CD4-positive, alpha-beta T cell treated with Interferon gamma for 1 hour (primary cell): ENCODE results near the gene SMYD3.

Source experiments
- DNase-seq: peaks from one replicate; pipeline ENCODE4 v3.0.0-alpha.2; 2020

The SMYD3 gene

GRCh38 chr1:246134789-246135188 is 372.3 kb downstream of the SMYD3 start:
- DNase-seq = no peak

- DNase-seq = no peak
Observed at GRCh38 chr1:246131095-246131494, 376.0 kb downstream of the SMYD3 start.

GRCh38 chr1:246128494-246129069 is 378.5 kb downstream of the SMYD3 start:
- no peak for DNase-seq

- no peak for DNase-seq
Observed at GRCh38 chr1:246126580-246126979, 380.5 kb downstream of the SMYD3 start.

- DNase-seq = no peak
Observed at GRCh38 chr1:246122071-246122470, 385.0 kb downstream of the SMYD3 start.

GRCh38 chr1:246121533-246121932 is 385.5 kb downstream of the SMYD3 start:
- no peak for DNase-seq

GRCh38 chr1:246117066-246117791 is 389.9 kb downstream of the SMYD3 start:
- DNase-seq = peak; percentile 62

GRCh38 chr1:246114369-246114768 is 392.7 kb downstream of the SMYD3 start:
- no peak for DNase-seq

GRCh38 chr1:246113555-246114095 is 393.5 kb downstream of the SMYD3 start:
- DNase-seq = no peak

- no peak for DNase-seq
Observed at GRCh38 chr1:246111570-246111969, 395.5 kb downstream of the SMYD3 start.

GRCh38 chr1:246110343-246111219 is 396.5 kb downstream of the SMYD3 start:
- DNase-seq = no peak

- no peak for DNase-seq
Observed at GRCh38 chr1:246108278-246108925, 398.7 kb downstream of the SMYD3 start.

GRCh38 chr1:246107516-246108277 is 399.4 kb downstream of the SMYD3 start:
- DNase-seq = no peak

- DNase-seq = no peak
Observed at GRCh38 chr1:246106342-246106763, 400.7 kb downstream of the SMYD3 start.

GRCh38 chr1:246104927-246105326 is 402.2 kb downstream of the SMYD3 start:
- DNase-seq = no peak

- no peak for DNase-seq
Observed at GRCh38 chr1:246099570-246099969, 407.5 kb downstream of the SMYD3 start.

GRCh38 chr1:246096356-246096755 is 410.7 kb downstream of the SMYD3 start:
- no peak for DNase-seq

- DNase-seq = no peak
Observed at GRCh38 chr1:246095443-246095842, 411.6 kb downstream of the SMYD3 start.

- DNase-seq = no peak
Observed at GRCh38 chr1:246093230-246093629, 413.8 kb downstream of the SMYD3 start.

GRCh38 chr1:246092136-246092535 is 414.9 kb downstream of the SMYD3 start:
- DNase-seq = no peak

GRCh38 chr1:246091477-246091876 is 415.6 kb downstream of the SMYD3 start:
- DNase-seq = no peak

GRCh38 chr1:246086191-246086590 is 420.9 kb downstream of the SMYD3 start:
- no peak for DNase-seq
